ENCODE data around the gene JCHAIN. TPM values are rescaled to one million over a fixed set of nuclear protein-coding genes. Genes with fewer than 3 reads are reported as not detected.

The JCHAIN gene
- polyA plus RNA-seq (2013, experiment 1 of 2), result 0.03 TPM
- polyA plus RNA-seq (2013, experiment 2 of 2), result not detected

GRCh38 chr4:70666369-70666768 is at the start of gene JCHAIN:
JCHAIN (minus strand) TSS chr4:70666508; CDS start chr4:70666490, 18 bp downstream.
- H3K23ac ChIP-seq (ENCODE audit: low read depth, low read length, poor library complexity), result no peak within 1 kb of the TSS
- no peak within 1 kb of the TSS for H2BK12ac ChIP-seq (ENCODE audit: low read length)
- H3K27ac ChIP-seq (replicated peaks; ENCODE audit: low read length), result no peak within 1 kb of the TSS
- H2AK5ac ChIP-seq (ENCODE audit: low read depth, low read length), result no peak within 1 kb of the TSS
- no peak within 1 kb of the TSS for H4K91ac ChIP-seq (ENCODE audit: low read depth, low read length, poor library complexity)
- H2AFZ ChIP-seq (ENCODE audit: low read length), result no peak within 1 kb of the TSS
- WGBS, 2 donors (ENCODE audit: extremely low coverage in 2 of 2, insufficient read length in 2 of 2, insufficient replicate concordance in 1 of 2), result no CpG with 5 or more reads among the region's 1 CpG
- H2BK5ac ChIP-seq (ENCODE audit: low read length), result no peak within 1 kb of the TSS
- peaks cover 0 to 3% (median 0%) of the 10 kb centered on the region in 3 experiments for H3K27me3 ChIP-seq (ENCODE audit: control insufficient read depth in 3 of 3, insufficient read depth in 3 of 3, low read depth in 1 of 3, low read length in 3 of 3)
- H2BK120ac ChIP-seq (ENCODE audit: low read depth, low read length), result no peak within 1 kb of the TSS
- no peaks in the 10 kb centered on the region for H3K36me3 ChIP-seq (replicated peaks in 1 of 2; ENCODE audit: control insufficient read depth in 2 of 2, insufficient read depth in 2 of 2, low read length in 2 of 2)
- no peak within 1 kb of the TSS for H4K8ac ChIP-seq (ENCODE audit: low read depth, low read length)
- no peak within 1 kb of the TSS for H3K4me2 ChIP-seq (ENCODE audit: insufficient read depth, low read length, poor library complexity, severe bottlenecking)
- no peak for DNase-seq (ENCODE audit: low spot score)
- no peaks in the 10 kb centered on the region for H3K4me1 ChIP-seq (ENCODE audit: control insufficient read depth in 2 of 2, insufficient read depth in 1 of 2, low read depth in 1 of 2, low read length in 2 of 2)
- no peaks in the 10 kb centered on the region for H3K9me3 ChIP-seq (replicated peaks in 1 of 2; ENCODE audit: control insufficient read depth in 2 of 2, insufficient read depth in 1 of 2, low read depth in 1 of 2, low read length in 2 of 2)
- H3K4ac ChIP-seq (ENCODE audit: low read length), result no peak within 1 kb of the TSS
- no peaks in the 10 kb centered on the region for H3K79me1 ChIP-seq (ENCODE audit: low read depth, low read length)
- no peak within 1 kb of the TSS for H3K18ac ChIP-seq (ENCODE audit: low read length)
- no peak within 1 kb of the TSS for H3K4me3 ChIP-seq (ENCODE audit: low read length in 2 of 2)
- no peak within 1 kb of the TSS for H3K9ac ChIP-seq (ENCODE audit: low read depth, low read length, poor library complexity)
- no peak within 1 kb of the TSS for H2BK15ac ChIP-seq (ENCODE audit: low read length)
- no peak within 1 kb of the TSS for H3K14ac ChIP-seq (ENCODE audit: low read length)

- DNase-seq (ENCODE audit: low spot score), result no peak
- Histone ChIP-seq H2BK5ac (ENCODE audit: low read length) (no peak overlapping the region), H2BK12ac (ENCODE audit: low read length) (no peak overlapping the region), H3K9me3 (replicated peaks in 1 of 2; ENCODE audit: control insufficient read depth in 2 of 2, insufficient read depth in 1 of 2, low read depth in 1 of 2, low read length in 2 of 2) (no peaks in the 10 kb centered on the region), H2BK120ac (ENCODE audit: low read depth, low read length) (no peak overlapping the region), H3K23ac (ENCODE audit: low read depth, low read length, poor library complexity) (no peak overlapping the region), H3K36me3 (replicated peaks in 1 of 2; ENCODE audit: control insufficient read depth in 2 of 2, insufficient read depth in 2 of 2, low read length in 2 of 2) (no peaks in the 10 kb centered on the region), H4K91ac (ENCODE audit: low read depth, low read length, poor library complexity) (no peak overlapping the region), H3K4me3 (ENCODE audit: low read length in 2 of 2) (no peak overlapping the region), H2BK15ac (ENCODE audit: low read length) (no peak overlapping the region), H4K8ac (ENCODE audit: low read depth, low read length) (no peak overlapping the region), H2AFZ (ENCODE audit: low read length) (no peak overlapping the region), H3K27ac (replicated peaks; ENCODE audit: low read length) (no peak overlapping the region), H3K4me2 (ENCODE audit: insufficient read depth, low read length, poor library complexity, severe bottlenecking) (no peak overlapping the region), H3K4me1 (ENCODE audit: control insufficient read depth in 2 of 2, insufficient read depth in 1 of 2, low read depth in 1 of 2, low read length in 2 of 2) (peaks cover 3% of the 10 kb centered on the region in 2 donors), H3K9ac (ENCODE audit: low read depth, low read length, poor library complexity) (no peak overlapping the region), H2AK5ac (ENCODE audit: low read depth, low read length) (no peak overlapping the region), H3K79me1 (ENCODE audit: low read depth, low read length) (peaks cover 5% of the 10 kb centered on the region), H3K18ac (ENCODE audit: low read length) (no peak overlapping the region), H3K4ac (ENCODE audit: low read length) (no peak overlapping the region), H3K27me3 (ENCODE audit: control insufficient read depth in 3 of 3, insufficient read depth in 3 of 3, low read depth in 1 of 3, low read length in 3 of 3) (no peaks in the 10 kb centered on the region), H3K14ac (ENCODE audit: low read length) (no peak overlapping the region)
- WGBS, 2 donors (ENCODE audit: extremely low coverage in 2 of 2, insufficient read length in 2 of 2, insufficient replicate concordance in 1 of 2), result no CpG with 5 or more reads among the region's 6 CpGs
Observed at GRCh38 chr4:70715097-70715496, 48.8 kb upstream of the JCHAIN start.

- no peak overlapping the region for H2BK5ac ChIP-seq (ENCODE audit: low read length)
- no peak overlapping the region for H3K4ac ChIP-seq (ENCODE audit: low read length)
- peaks cover 5 to 9% of the 10 kb centered on the region in 2 donors for H3K4me1 ChIP-seq (ENCODE audit: control insufficient read depth in 2 of 2, insufficient read depth in 1 of 2, low read depth in 1 of 2, low read length in 2 of 2)
- H3K79me1 ChIP-seq (ENCODE audit: low read depth, low read length), result peaks cover 5% of the 10 kb centered on the region
- DNase-seq (ENCODE audit: low spot score), result no peak
- no peak overlapping the region for H3K9ac ChIP-seq (ENCODE audit: low read depth, low read length, poor library complexity)
- H3K4me2 ChIP-seq (ENCODE audit: insufficient read depth, low read length, poor library complexity, severe bottlenecking), result no peak overlapping the region
- no peak overlapping the region for H2BK15ac ChIP-seq (ENCODE audit: low read length)
- H3K18ac ChIP-seq (ENCODE audit: low read length), result no peak overlapping the region
- H4K91ac ChIP-seq (ENCODE audit: low read depth, low read length, poor library complexity), result no peak overlapping the region
- no peak overlapping the region for H3K27ac ChIP-seq (replicated peaks; ENCODE audit: low read length)
- no peak overlapping the region for H2BK120ac ChIP-seq (ENCODE audit: low read depth, low read length)
- no peak overlapping the region for H2AFZ ChIP-seq (ENCODE audit: low read length)
- H3K27me3 ChIP-seq (ENCODE audit: control insufficient read depth in 3 of 3, insufficient read depth in 3 of 3, low read depth in 1 of 3, low read length in 3 of 3), result no peaks in the 10 kb centered on the region
- no CpG with 5 or more reads among the region's 5 CpGs for WGBS, 2 donors (ENCODE audit: extremely low coverage in 2 of 2, insufficient read length in 2 of 2, insufficient replicate concordance in 1 of 2)
- H3K4me3 ChIP-seq (ENCODE audit: low read length in 2 of 2), result no peak overlapping the region
- H3K9me3 ChIP-seq (replicated peaks in 1 of 2; ENCODE audit: control insufficient read depth in 2 of 2, insufficient read depth in 1 of 2, low read depth in 1 of 2, low read length in 2 of 2), result no peaks in the 10 kb centered on the region
- H2BK12ac ChIP-seq (ENCODE audit: low read length), result no peak overlapping the region
- no peak overlapping the region for H4K8ac ChIP-seq (ENCODE audit: low read depth, low read length)
- no peak overlapping the region for H2AK5ac ChIP-seq (ENCODE audit: low read depth, low read length)
- H3K14ac ChIP-seq (ENCODE audit: low read length), result no peak overlapping the region
- H3K23ac ChIP-seq (ENCODE audit: low read depth, low read length, poor library complexity), result no peak overlapping the region
- no peaks in the 10 kb centered on the region for H3K36me3 ChIP-seq (replicated peaks in 1 of 2; ENCODE audit: control insufficient read depth in 2 of 2, insufficient read depth in 2 of 2, low read length in 2 of 2)
Observed at GRCh38 chr4:70714079-70714887, 48.0 kb upstream of the JCHAIN start.

GRCh38 chr4:70713453-70714078 is 47.3 kb upstream of the JCHAIN start:
- Histone ChIP-seq H3K4ac (ENCODE audit: low read length) (no peak overlapping the region), H2BK120ac (ENCODE audit: low read depth, low read length) (no peak overlapping the region), H4K8ac (ENCODE audit: low read depth, low read length) (no peak overlapping the region), H3K4me1 (ENCODE audit: control insufficient read depth in 2 of 2, insufficient read depth in 1 of 2, low read depth in 1 of 2, low read length in 2 of 2) (peaks cover 9 to 10% of the 10 kb centered on the region in 2 donors), H3K4me2 (ENCODE audit: insufficient read depth, low read length, poor library complexity, severe bottlenecking) (no peak overlapping the region), H3K23ac (ENCODE audit: low read depth, low read length, poor library complexity) (no peak overlapping the region), H3K4me3 (ENCODE audit: low read length in 2 of 2) (no peak overlapping the region), H3K79me1 (ENCODE audit: low read depth, low read length) (peaks cover 5% of the 10 kb centered on the region), H3K14ac (ENCODE audit: low read length) (no peak overlapping the region), H3K36me3 (replicated peaks in 1 of 2; ENCODE audit: control insufficient read depth in 2 of 2, insufficient read depth in 2 of 2, low read length in 2 of 2) (no peaks in the 10 kb centered on the region), H3K9ac (ENCODE audit: low read depth, low read length, poor library complexity) (no peak overlapping the region), H2AK5ac (ENCODE audit: low read depth, low read length) (no peak overlapping the region), H3K27ac (replicated peaks; ENCODE audit: low read length) (no peak overlapping the region), H4K91ac (ENCODE audit: low read depth, low read length, poor library complexity) (no peak overlapping the region), H3K27me3 (ENCODE audit: control insufficient read depth in 3 of 3, insufficient read depth in 3 of 3, low read depth in 1 of 3, low read length in 3 of 3) (no peaks in the 10 kb centered on the region), H3K9me3 (replicated peaks in 1 of 2; ENCODE audit: control insufficient read depth in 2 of 2, insufficient read depth in 1 of 2, low read depth in 1 of 2, low read length in 2 of 2) (no peaks in the 10 kb centered on the region), H2BK12ac (ENCODE audit: low read length) (no peak overlapping the region), H2BK15ac (ENCODE audit: low read length) (no peak overlapping the region), H3K18ac (ENCODE audit: low read length) (no peak overlapping the region), H2BK5ac (ENCODE audit: low read length) (no peak overlapping the region), H2AFZ (ENCODE audit: low read length) (no peak overlapping the region)
- no peak for DNase-seq (ENCODE audit: low spot score)
- no CpG with 5 or more reads among the region's 7 CpGs for WGBS, 2 donors (ENCODE audit: extremely low coverage in 2 of 2, insufficient read length in 2 of 2, insufficient replicate concordance in 1 of 2)

All from neuronal stem cell (in vitro differentiated cells).